Glutamatergic neuron (in vitro differentiated cells): Measurements from ENCODE around the gene PCNX2. TPM values are rescaled to one million over a fixed set of nuclear protein-coding genes. Genes with fewer than 3 reads are reported as not detected.

ENCODE experiments used
- DNase-seq: peaks from one replicate; pipeline ENCODE4 v3.0.0; 2022
- H3K27ac Mint-ChIP-seq: one replicate; pipeline ENCODE4 v1.8.0; 2020; ENCODE audit warnings: mild to moderate bottlenecking, mixed read lengths, inconsistent platforms; ENCODE audit not compliant: unreplicated experiment
- H3K27me3 Mint-ChIP-seq: one replicate; pipeline ENCODE4 v1.8.0; 2020; ENCODE audit warnings: mild to moderate bottlenecking, moderate library complexity, mixed read lengths, inconsistent platforms; ENCODE audit not compliant: unreplicated experiment
- H3K36me3 Mint-ChIP-seq: one replicate; pipeline ENCODE4 v1.8.0; 2020; ENCODE audit warnings: mild to moderate bottlenecking, mixed read lengths, inconsistent platforms; ENCODE audit not compliant: unreplicated experiment
- H3K4me1 Mint-ChIP-seq: one replicate; pipeline ENCODE4 v1.8.0; 2020; ENCODE audit warnings: mild to moderate bottlenecking, low read depth, mixed read lengths, inconsistent platforms; ENCODE audit not compliant: unreplicated experiment
- H3K4me3 Mint-ChIP-seq: one replicate; pipeline ENCODE4 v1.8.0; 2020; ENCODE audit warnings: mild to moderate bottlenecking, mixed read lengths, inconsistent platforms; ENCODE audit not compliant: unreplicated experiment
- H3K9me3 Mint-ChIP-seq: one replicate; pipeline ENCODE4 v1.8.0; 2020; ENCODE audit warnings: mild to moderate bottlenecking, moderate library complexity, mixed read lengths, inconsistent platforms; ENCODE audit not compliant: unreplicated experiment
- CTCF ChIP-seq: fragments of 200-600 bp; sonication (generic); IDR thresholded peaks from one replicate; pipeline ENCODE4 v1.5.0; 2021; ENCODE audit not compliant: partially characterized antibody, unreplicated experiment
- total RNA-seq: library from RNA; stranded (reverse); fragmentation: NEBNext Ultra II Directional; extraction: Animal tissue kit (Norgen Biotek cat#: 25700); gene quantifications from one replicate; pipeline ENCODE4 v1.2.1, GENCODE V29; 2021; ENCODE audit not compliant: unreplicated experiment

The PCNX2 gene
- total RNA-seq, 1 donor from 2014 or later: 44.5 TPM

GRCh38 chr1:232974971-232975370 is 320.6 kb downstream of the PCNX2 start:
- Mint-ChIP-seq H3K27me3 (peaks cover 3% of the 10 kb centered on the region), H3K27ac (no peak overlapping the region), H3K9me3 (peaks cover 2% of the 10 kb centered on the region), H3K36me3 (peaks cover 27% of the 10 kb centered on the region), H3K4me3 (no peak overlapping the region), H3K4me1 (no peaks in the 10 kb centered on the region)
- TF ChIP-seq CTCF: no peak
- DNase-seq: no peak

- no peak for DNase-seq
- H3K27me3 Mint-ChIP-seq: peaks cover 3% of the 10 kb centered on the region
- H3K36me3 Mint-ChIP-seq: peaks cover 27% of the 10 kb centered on the region
- no peak overlapping the region for H3K4me3 Mint-ChIP-seq
- H3K4me1 Mint-ChIP-seq: peaks cover 6% of the 10 kb centered on the region
- peaks cover 2% of the 10 kb centered on the region for H3K9me3 Mint-ChIP-seq
- TF ChIP-seq CTCF: no peak
- H3K27ac Mint-ChIP-seq: no peak overlapping the region
These were observed 321.6 kb downstream of the PCNX2 start for GRCh38 chr1:232973652-232974611.

GRCh38 chr1:232970508-232970907 is 325.0 kb downstream of the PCNX2 start:
- H3K4me1 Mint-ChIP-seq: peaks cover 18% of the 10 kb centered on the region
- H3K27ac Mint-ChIP-seq: no peak overlapping the region
- no peak overlapping the region for H3K4me3 Mint-ChIP-seq
- H3K36me3 Mint-ChIP-seq: peaks cover 24% of the 10 kb centered on the region
- TF ChIP-seq CTCF: no peak
- no peaks in the 10 kb centered on the region for H3K27me3 Mint-ChIP-seq
- H3K9me3 Mint-ChIP-seq: peaks cover 3% of the 10 kb centered on the region
- DNase-seq: no peak

- peaks cover 25% of the 10 kb centered on the region for H3K4me1 Mint-ChIP-seq
- no peaks in the 10 kb centered on the region for H3K27me3 Mint-ChIP-seq
- H3K9me3 Mint-ChIP-seq: peaks cover 3% of the 10 kb centered on the region
- H3K4me3 Mint-ChIP-seq: no peak overlapping the region
- no peak for DNase-seq
- no peak for TF ChIP-seq CTCF
- peaks cover 24% of the 10 kb centered on the region for H3K36me3 Mint-ChIP-seq
- no peak overlapping the region for H3K27ac Mint-ChIP-seq
These were observed 325.7 kb downstream of the PCNX2 start for GRCh38 chr1:232969799-232970198.

GRCh38 chr1:232968965-232969364 is 326.6 kb downstream of the PCNX2 start:
- Mint-ChIP-seq H3K9me3 (peaks cover 3% of the 10 kb centered on the region), H3K27me3 (no peaks in the 10 kb centered on the region), H3K27ac (no peak overlapping the region), H3K4me3 (no peak overlapping the region), H3K4me1 (peaks cover 25% of the 10 kb centered on the region), H3K36me3 (peaks cover 18% of the 10 kb centered on the region)
- TF ChIP-seq CTCF: no peak
- no peak for DNase-seq
